Loucy (cell line): ENCODE data around the gene INSRR.

Experiments
- H2AFZ ChIP-seq: fragments of 200-600 bp; sonication (generic); 2 replicates; pipeline ENCODE4 v1.6.0; 2016; ENCODE audit warnings: antibody characterized with exemption, mild to moderate bottlenecking, low read length, moderate library complexity
- H3F3A ChIP-seq: fragments of 200-600 bp; 2 replicates; pipeline ENCODE4 v1.6.0; 2016; ENCODE audit warnings: antibody characterized with exemption, low read depth, mild to moderate bottlenecking
- H3K27me3 ChIP-seq: fragments of 200-600 bp; sonication (generic); 2 replicates; pipeline ENCODE4 v1.6.1; 2014; ENCODE audit warnings: low read length, mild to moderate bottlenecking; ENCODE audit not compliant: insufficient read depth, poor library complexity, severe bottlenecking
- H3K36me3 ChIP-seq: fragments of 200-600 bp; sonication (generic); 2 replicates; pipeline ENCODE4 v1.6.1; 2016; ENCODE audit warnings: low read length; ENCODE audit not compliant: insufficient read depth
- H3K4me1 ChIP-seq: fragments of 200-600 bp; sonication (generic); 2 replicates; pipeline ENCODE4 v1.5.1; 2014; ENCODE audit warnings: low read length, mild to moderate bottlenecking; ENCODE audit not compliant: insufficient read depth, poor library complexity, severe bottlenecking
- H3K4me2 ChIP-seq: fragments of 200-600 bp; sonication (generic); 2 replicates; pipeline ENCODE4 v1.6.0; 2014; ENCODE audit warnings: antibody characterized with exemption, low read length, low read depth, mild to moderate bottlenecking; ENCODE audit not compliant: poor library complexity, severe bottlenecking
- H3K4me3 ChIP-seq: fragments of 200-600 bp; sonication (generic); 2 replicates; pipeline ENCODE4 v1.5.1; 2014; ENCODE audit warnings: low read length, mild to moderate bottlenecking, mixed read lengths; ENCODE audit not compliant: poor library complexity, severe bottlenecking
- H3K79me2 ChIP-seq: fragments of 200-600 bp; sonication (generic); 2 replicates; pipeline ENCODE4 v1.6.1; 2014; ENCODE audit warnings: low read length; ENCODE audit not compliant: insufficient read depth
- H3K9ac ChIP-seq: fragments of 200-600 bp; sonication (generic); 2 replicates; pipeline ENCODE4 v1.6.0; 2014; ENCODE audit warnings: mild to moderate bottlenecking, low read depth, low read length, moderate library complexity; ENCODE audit not compliant: poor library complexity, severe bottlenecking
- H3K9me2 ChIP-seq: fragments of 200-600 bp; sonication (generic); replicated peaks from 2 replicates; pipeline ENCODE4 v1.6.1; 2016; ENCODE audit warnings: low read depth, low read length, mixed read lengths
- H3K9me3 ChIP-seq: fragments of 200-600 bp; sonication (generic); 2 replicates; pipeline ENCODE4 v1.6.1; 2014; ENCODE audit warnings: mild to moderate bottlenecking, antibody characterized with exemption, low read length, low read depth; ENCODE audit not compliant: insufficient read depth
- H4K20me1 ChIP-seq: fragments of 200-600 bp; sonication (generic); 2 replicates; pipeline ENCODE4 v1.6.0; 2014; ENCODE audit warnings: antibody characterized with exemption, low read length, mild to moderate bottlenecking; ENCODE audit not compliant: insufficient read depth, poor library complexity, severe bottlenecking
- CTCF ChIP-seq: fragments of 200-600 bp; sonication (generic); conservative IDR thresholded peaks from 2 replicates; pipeline ENCODE4 v1.5.1; 2014; ENCODE audit warnings: mild to moderate bottlenecking, antibody characterized with exemption, low read length
- EZH2phosphoT487 ChIP-seq: fragments of 200-600 bp; IDR thresholded peaks from 2 replicates; pipeline ENCODE4 v1.6.1; 2018; ENCODE audit warnings: antibody characterized with exemption, mild to moderate bottlenecking, moderate library complexity, borderline replicate concordance

INSRR gene

DNA sequence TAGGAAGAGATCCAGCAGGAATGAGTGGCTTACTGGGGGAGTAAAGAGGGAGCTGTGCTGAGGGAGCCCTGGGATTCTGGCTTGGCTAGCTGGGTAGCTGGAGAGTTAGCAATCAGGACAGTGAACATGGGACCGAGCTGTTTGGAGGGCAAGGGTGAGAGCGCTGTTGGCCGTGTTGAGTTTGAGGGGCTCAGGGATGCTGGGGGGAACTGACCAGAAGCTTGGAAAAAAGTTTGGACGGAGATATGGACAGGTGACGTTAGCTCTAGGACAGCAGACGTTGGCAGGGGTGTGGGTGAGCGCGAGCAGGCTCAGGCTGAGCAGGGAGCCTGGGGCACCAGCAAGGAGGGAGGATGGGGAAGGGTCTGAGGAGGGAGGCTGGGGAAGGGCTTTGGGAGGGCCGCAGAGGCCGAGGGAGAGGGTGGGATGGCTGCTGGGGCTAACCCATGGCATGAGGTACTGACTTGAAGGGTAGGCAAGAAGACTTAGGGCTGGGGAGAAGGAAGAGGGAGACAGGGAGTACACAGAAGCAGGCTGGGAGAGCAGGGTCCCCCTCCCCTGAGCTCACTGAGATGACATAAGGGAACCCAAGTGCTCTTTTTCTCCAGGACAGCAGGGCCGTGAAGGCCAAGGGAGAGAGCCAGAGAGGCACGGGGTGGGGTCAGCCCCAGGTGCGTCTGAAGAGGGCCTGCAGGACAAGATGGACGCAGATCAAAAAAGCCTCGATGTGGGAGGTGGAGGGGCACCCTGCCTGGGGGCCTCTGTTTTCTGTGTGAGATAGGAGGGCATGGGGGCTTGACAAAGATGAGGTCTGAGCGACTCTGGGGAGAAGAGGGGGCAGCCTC, 50.5 kb downstream of the INSRR start:
- TF ChIP-seq EZH2phosphoT487 (no peak), CTCF (no peak)
- Histone ChIP-seq H3K9ac (no peak overlapping the region), H2AFZ (no peak overlapping the region), H3K9me3 (no peaks in the 10 kb centered on the region), H3K4me2 (no peak overlapping the region), H3K4me1 (peaks cover 6% of the 10 kb centered on the region), H3K9me2 (no peaks in the 10 kb centered on the region), H3F3A (no peaks in the 10 kb centered on the region), H3K4me3 (no peak overlapping the region), H4K20me1 (no peaks in the 10 kb centered on the region), H3K36me3 (no peaks in the 10 kb centered on the region), H3K27me3 (no peaks in the 10 kb centered on the region), H3K79me2 (no peaks in the 10 kb centered on the region)

DNA sequence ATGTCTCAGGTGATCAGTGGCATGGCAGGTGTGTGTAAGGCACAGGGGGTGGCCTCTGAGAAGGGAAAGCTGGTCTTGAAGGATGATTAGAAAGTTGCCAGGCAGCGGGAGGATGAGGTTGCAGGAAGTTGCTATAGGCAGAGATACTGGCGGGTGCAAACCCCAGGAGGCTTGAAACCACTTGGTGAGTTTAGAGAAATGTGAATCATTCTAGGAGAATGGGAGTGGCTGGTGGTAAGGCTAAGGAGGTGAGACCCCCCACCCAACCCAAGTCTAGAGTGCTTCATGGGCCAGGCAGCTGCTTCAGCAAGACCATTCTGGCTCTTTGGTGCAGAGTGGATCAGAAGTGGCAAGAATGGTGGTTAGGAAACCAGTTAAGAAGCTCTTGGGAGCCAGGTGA, 51.3 kb downstream of the INSRR start:
- H2AFZ ChIP-seq = no peak overlapping the region
- H3K4me2 ChIP-seq = no peak overlapping the region
- H4K20me1 ChIP-seq = no peaks in the 10 kb centered on the region
- H3K27me3 ChIP-seq = no peaks in the 10 kb centered on the region
- no peaks in the 10 kb centered on the region for H3K79me2 ChIP-seq
- TF ChIP-seq CTCF (no peak), EZH2phosphoT487 (no peak)
- H3K36me3 ChIP-seq = 0 out of 2 replicates have a peak, but pooled peaks cover under 1% of the 10 kb centered on the region
- no peak overlapping the region for H3K9ac ChIP-seq
- no peaks in the 10 kb centered on the region for H3F3A ChIP-seq
- no peaks in the 10 kb centered on the region for H3K9me2 ChIP-seq
- H3K9me3 ChIP-seq = no peaks in the 10 kb centered on the region
- peaks cover 6% of the 10 kb centered on the region for H3K4me1 ChIP-seq
- H3K4me3 ChIP-seq = no peak overlapping the region

- Histone ChIP-seq H3K36me3 (peaks cover 9% of the 10 kb centered on the region; the same call in 1 of the 2 replicates), H3K9me2 (no peaks in the 10 kb centered on the region), H3K4me3 (no peak overlapping the region), H3K9ac (no peak overlapping the region), H3K9me3 (no peaks in the 10 kb centered on the region), H4K20me1 (no peaks in the 10 kb centered on the region), H3F3A (no peaks in the 10 kb centered on the region), H3K4me1 (peaks cover 6% of the 10 kb centered on the region), H3K27me3 (no peaks in the 10 kb centered on the region), H3K4me2 (no peak overlapping the region), H2AFZ (no peak overlapping the region), H3K79me2 (no peaks in the 10 kb centered on the region)
- TF ChIP-seq EZH2phosphoT487 (no peak), CTCF (no peak)
Observed at GRCh38 chr1:156806512-156807440, 52.1 kb downstream of the INSRR start.
